ENCODE data around the gene ZDHHC11B.
"Not testable (repeated sequence)": the region's sequence is repeated elsewhere in the genome, so short reads cannot be mapped to it uniquely, and the experiment has no call there.

ZDHHC11B gene

GRCh38 chr5:719379-719778 lies 65.2 kb downstream of the ZDHHC11B start:
- H3K4me3 ChIP-seq (ENCODE audit: low read depth, low read length); DNase-seq (ENCODE audit: low read depth): not testable (repeated sequence)

- no peak overlapping the region for H3K4me3 ChIP-seq (ENCODE audit: low read depth, low read length)
- DNase-seq (ENCODE audit: low read depth), result no peak
- TF ChIP-seq MAX (IDR thresholded peaks at IDR 0.05; ENCODE audit: low read depth, low read length) (no peak), CTCF (IDR thresholded peaks at IDR 0.05; ENCODE audit: low read depth, low read length) (no peak), POLR2A (IDR thresholded peaks at IDR 0.05; ENCODE audit: extremely low read depth, insufficient read length) (no peak), MYC (IDR thresholded peaks at IDR 0.05; ENCODE audit: low read depth, low read length) (no peak)
These were observed 67.4 kb downstream of the ZDHHC11B start for GRCh38 chr5:717143-717542.

GRCh38 chr5:716740-717139 lies 67.8 kb downstream of the ZDHHC11B start:
- not testable (repeated sequence) for DNase-seq (ENCODE audit: low read depth); H3K4me3 ChIP-seq (ENCODE audit: low read depth, low read length)

- DNase-seq (ENCODE audit: low read depth); H3K4me3 ChIP-seq (ENCODE audit: low read depth, low read length): not testable (repeated sequence)
These were observed 68.9 kb downstream of the ZDHHC11B start for GRCh38 chr5:715636-716035.

GRCh38 chr5:714215-715118 lies 70.1 kb downstream of the ZDHHC11B start:
- DNase-seq (ENCODE audit: low read depth); H3K4me3 ChIP-seq (ENCODE audit: low read depth, low read length): not testable (repeated sequence)

- DNase-seq (ENCODE audit: low read depth); H3K4me3 ChIP-seq (ENCODE audit: low read depth, low read length): not testable (repeated sequence)
These were observed 70.8 kb downstream of the ZDHHC11B start for GRCh38 chr5:713686-714085.

GRCh38 chr5:708848-709517 lies 75.5 kb downstream of the ZDHHC11B start:
- not testable (repeated sequence) for H3K4me3 ChIP-seq (ENCODE audit: low read depth, low read length); DNase-seq (ENCODE audit: low read depth)

- not testable (repeated sequence) for H3K4me3 ChIP-seq (ENCODE audit: low read depth, low read length); DNase-seq (ENCODE audit: low read depth)
These were observed 76.2 kb downstream of the ZDHHC11B start for GRCh38 chr5:708374-708773.

- TF ChIP-seq MAX (IDR thresholded peaks at IDR 0.05; ENCODE audit: low read depth, low read length) (peak; percentile 59; the same call in 1 of the 2 replicates), MYC (IDR thresholded peaks at IDR 0.05; ENCODE audit: low read depth, low read length) (peak; percentile 72)
- peak; percentile 77 for DNase-seq (ENCODE audit: low read depth)
- not testable (repeated sequence) for H3K4me3 ChIP-seq (ENCODE audit: low read depth, low read length)
These were observed 78.4 kb downstream of the ZDHHC11B start for GRCh38 chr5:706127-706526.

GRCh38 chr5:696753-697702 lies 87.5 kb downstream of the ZDHHC11B start:
- not testable (repeated sequence) for DNase-seq (ENCODE audit: low read depth); H3K4me3 ChIP-seq (ENCODE audit: low read depth, low read length)

- H3K4me3 ChIP-seq (ENCODE audit: low read depth, low read length), result not testable (repeated sequence)
These were observed 88.3 kb downstream of the ZDHHC11B start for GRCh38 chr5:696191-696590.

GRCh38 chr5:695475-695874 lies 89.1 kb downstream of the ZDHHC11B start:
- not testable (repeated sequence) for H3K4me3 ChIP-seq (ENCODE audit: low read depth, low read length)

More at GRCh38 chr5:696191-696590, 88.3 kb downstream of the ZDHHC11B start:
- not testable (repeated sequence) for DNase-seq (ENCODE audit: low read depth)

GRCh38 chr5:694042-694431 lies 90.5 kb downstream of the ZDHHC11B start:
- H3K4me3 ChIP-seq (ENCODE audit: low read depth, low read length); DNase-seq (ENCODE audit: low read depth): not testable (repeated sequence)

More at GRCh38 chr5:695475-695874, 89.1 kb downstream of the ZDHHC11B start:
- not testable (repeated sequence) for DNase-seq (ENCODE audit: low read depth)

- peak; percentile 24 for DNase-seq (ENCODE audit: low read depth)
- H3K4me3 ChIP-seq (ENCODE audit: low read depth, low read length), result not testable (repeated sequence)
These were observed 91.1 kb downstream of the ZDHHC11B start, which contains the start of gene TPPP for GRCh38 chr5:693271-694041. Gene TPPP (minus strand): TSS chr5:693352. CDS start chr5:678060, 15,292 bp downstream.

GRCh38 chr5:692529-693041 lies 91.9 kb downstream of the ZDHHC11B start:
- not testable (repeated sequence) for H3K4me3 ChIP-seq (ENCODE audit: low read depth, low read length); DNase-seq (ENCODE audit: low read depth)

Data from NB4 (cell line).